GM12878 (cell line): ENCODE measurements around the gene GRAMD1A. TPM values are rescaled to one million over a fixed set of nuclear protein-coding genes. Genes with fewer than 3 reads are reported as not detected.

Experiments
- ATAC-seq: fragments of 200-7000 bp; cut with Tn5 transposase; 3 replicates; pipeline ENCODE4 v1.9.1; 2020; ENCODE audit warnings: mild to moderate bottlenecking, moderate library complexity
- BruUV-seq: library from RNA; stranded (reverse); fragments of 400-500 nt; replicated peaks from 2 replicates; lab custom pipeline; 2021; lab: Mats Ljungman, UMichigan
- CTCF ChIA-PET: fragments of 300-600 bp; sonication (Branson Sonifier 250); formaldehyde crosslinking; extraction: SDS; loops from one replicate; lab custom pipeline; 2021; ENCODE audit warnings: inconsistent platforms; lab: Yijun Ruan, JAX
- POLR2A ChIA-PET: fragments of 350-600 bp; formaldehyde crosslinking; extraction: SDS; loops from one replicate; lab custom pipeline; 2021; ENCODE audit warnings: inconsistent platforms; lab: Charles Lee
- RAD21 ChIA-PET: fragments of 300-600 bp; sonication (Branson Sonifier 250); formaldehyde crosslinking; loops from one replicate; lab custom pipeline; 2023; ENCODE audit warnings: antibody characterized with exemption; ENCODE audit not compliant: unreplicated experiment; lab: Charles Lee
- SMC1A ChIA-PET: fragments of 300-600 bp; sonication (Branson Sonifier 250); formaldehyde crosslinking; loops from one replicate; lab custom pipeline; 2023; ENCODE audit not compliant: unreplicated experiment, uncharacterized antibody; lab: Charles Lee
- DNase-seq: peaks from one replicate; pipeline ENCODE4 v3.0.0-alpha.2; 2011; ENCODE audit warnings: low read depth, low spot score
- FAIRE-seq: peaks from 3 replicates; lab custom pipeline; 2011; peaks lifted over from hg19 to GRCh38; lab: Jason Lieb, UNC
- H2AFZ ChIP-seq: 2 replicates; pipeline ENCODE4 v1.6.0; 2011; ENCODE audit warnings: low read depth, low read length, control low read depth; ENCODE audit not compliant: control insufficient read depth
- H3K27ac ChIP-seq: 2 replicates; pipeline ENCODE4 v1.5.1; 2011; ENCODE audit warnings: control low read depth; ENCODE audit not compliant: control insufficient read depth, insufficient read depth
- H3K27me3 ChIP-seq, 2 experiments: replicated peaks in 1 of 2; 2 replicates each; pipeline versions ENCODE4 v1.6.0 to v1.6.1; 2011; ENCODE audit warnings: low read length in 1 of 2; ENCODE audit not compliant: control insufficient read depth in 2 of 2, insufficient read depth in 2 of 2
- H3K36me3 ChIP-seq, 2 experiments: 2 replicates each; pipeline ENCODE4 v1.5.1; 2011; ENCODE audit warnings: low read length in 1 of 2; ENCODE audit not compliant: control insufficient read depth in 2 of 2, insufficient read depth in 2 of 2
- H3K4me1 ChIP-seq: 2 replicates; pipeline ENCODE4 v1.6.1; 2011; ENCODE audit warnings: mild to moderate bottlenecking, low read length, moderate library complexity, mixed read lengths; ENCODE audit not compliant: control insufficient read depth, insufficient read depth
- H3K4me2 ChIP-seq: 2 replicates; pipeline ENCODE4 v1.6.0; 2011; ENCODE audit warnings: control low read depth; ENCODE audit not compliant: control insufficient read depth, insufficient read depth
- H3K4me3 ChIP-seq: fragments of 200-600 bp; sonication (generic); 2 replicates; pipeline ENCODE4 v1.5.1; 2016
- H3K79me2 ChIP-seq: 2 replicates; pipeline ENCODE4 v1.6.0; 2011; ENCODE audit warnings: low read length; ENCODE audit not compliant: control insufficient read depth, insufficient read depth
- H3K9ac ChIP-seq: 2 replicates; pipeline ENCODE4 v1.8.0; 2011; ENCODE audit warnings: low read length, control low read depth, mixed read lengths; ENCODE audit not compliant: control insufficient read depth, insufficient read depth
- H3K9me3 ChIP-seq: replicated peaks from 3 replicates; pipeline ENCODE4 v1.5.1; 2011; ENCODE audit warnings: mild to moderate bottlenecking, low read length; ENCODE audit not compliant: control insufficient read depth, insufficient read depth
- H4K20me1 ChIP-seq: 2 replicates; pipeline ENCODE4 v1.6.0; 2011; ENCODE audit not compliant: control insufficient read depth, insufficient read depth
- CHD2 ChIP-seq: IDR thresholded peaks from 2 replicates; pipeline ENCODE4 v1.6.1; 2011; ENCODE audit warnings: low read depth, low read length, improper control_type of control experiment, borderline replicate concordance
- CTCF ChIP-seq, 3 experiments: IDR thresholded peaks in 2 of 3; conservative IDR thresholded peaks in 1 of 3; 2 replicates each; pipeline ENCODE4 v1.5.1; 2011; ENCODE audit warnings: low read depth in 3 of 3, low read length in 3 of 3, mild to moderate bottlenecking in 3 of 3, control low read depth in 2 of 3, moderate library complexity in 2 of 3, inconsistent platforms in 1 of 3, mixed read lengths in 1 of 3; ENCODE audit not compliant: control insufficient read depth in 2 of 3, insufficient read depth in 1 of 3; ENCODE audit errors: extremely low read depth in 1 of 3
- EED ChIP-seq: sonication (generic); IDR thresholded peaks from 2 replicates; pipeline ENCODE4 v1.6.1; 2016; ENCODE audit warnings: antibody characterized with exemption, low read depth
- GATAD2B ChIP-seq: fragments of 450-650 bp; conservative IDR thresholded peaks from 2 replicates; pipeline ENCODE4 v1.6.1; 2017; ENCODE audit warnings: low read depth, mild to moderate bottlenecking, moderate library complexity
- HDAC6 ChIP-seq: fragments of 200-600 bp; sonication (generic); IDR thresholded peaks from one replicate; pipeline ENCODE4 v1.8.0; 2017; ENCODE audit warnings: antibody characterized with exemption; ENCODE audit not compliant: unreplicated experiment
- JUND ChIP-seq: IDR thresholded peaks from 2 replicates; pipeline ENCODE4 v1.6.1; 2012; ENCODE audit warnings: low read depth, mild to moderate bottlenecking, low read length, improper control_type of control experiment, moderate library complexity
- MTA3 ChIP-seq: IDR thresholded peaks from 2 replicates; pipeline ENCODE4 v1.6.1; 2012; ENCODE audit warnings: low read length, inconsistent platforms, borderline replicate concordance
- PAX8 ChIP-seq: fragments of 450-650 bp; IDR thresholded peaks from 2 replicates; pipeline ENCODE4 v1.6.1; 2017; ENCODE audit warnings: mild to moderate bottlenecking, moderate library complexity
- POLR2AphosphoS5 ChIP-seq: IDR thresholded peaks from 2 replicates; pipeline ENCODE4 v1.6.1; 2011; ENCODE audit warnings: mild to moderate bottlenecking, low read length, inconsistent platforms
- RAD21 ChIP-seq: IDR thresholded peaks from 2 replicates; pipeline ENCODE4 v1.6.1; 2011; ENCODE audit warnings: mild to moderate bottlenecking, low read depth, low read length, moderate library complexity; ENCODE audit not compliant: insufficient read depth
- RELA ChIP-seq: fragments of 450-650 bp; IDR thresholded peaks from 2 replicates; pipeline ENCODE4 v1.8.0; 2014; ENCODE audit warnings: borderline replicate concordance; ENCODE audit not compliant: partially characterized antibody
- USF1 ChIP-seq: IDR thresholded peaks from 2 replicates; pipeline ENCODE4 v1.6.1; 2011; ENCODE audit warnings: borderline replicate concordance, low read depth, mild to moderate bottlenecking, moderate library complexity, mixed read lengths, low read length; ENCODE audit not compliant: insufficient read depth; ENCODE audit errors: extremely low read length
- ZNF274 ChIP-seq: IDR thresholded peaks from one replicate; pipeline ENCODE4 v1.8.0; 2011; ENCODE audit not compliant: insufficient read length, insufficient read depth
- WGBS: methylation state at CpG from one replicate; pipeline ENCODE4 v1.1.6; 2016; ENCODE audit warnings: low lambda C conversion rate; ENCODE audit not compliant: insufficient replicate concordance, insufficient coverage; ENCODE audit errors: missing lambda C conversion rate; 5-methylcytosine and 5-hydroxymethylcytosine counted together
- in situ Hi-C: fragments of 300-500 bp; cut with MboI; formaldehyde crosslinking; loops from 9 replicates; pipeline ENCODE4 v1.14.3; 2018; ENCODE audit warnings: mixed read lengths
- intact Hi-C: fragments of 100-400 bp; cut with micrococcal nuclease; formaldehyde crosslinking; loops from one replicate; pipeline ENCODE4 v1.14.2; 2022; ENCODE audit not compliant: unreplicated experiment
- polyA plus RNA-seq, 11 experiments: library from polyadenylated mRNA; depleted of rRNA in 4 of 11; unstranded in 6 of 11; stranded (reverse) in 5 of 11; fragments of >200 nt; fragmentation: Nextera tagmentation in 4 of 11; fragmentation: Illumina TruSeq in 1 of 11; extraction: Ambion mirVana in 4 of 11; extraction: Trizol in 1 of 11; gene quantifications; 1 replicate in 1 of 11; 2 replicates in 10 of 11; pipeline versions ENCODE4 v1.2.1 to v1.2.3, GENCODE V29; 2011 to 2016; ENCODE audit warnings: inconsistent platforms in 2 of 11, missing spikeins in 2 of 11, low read depth in 1 of 11
- total RNA-seq, 4 experiments: library from RNA; depleted of rRNA in 3 of 4; stranded (reverse); fragments of >200 nt in 3 of 4; fragmentation: Illumina TruSeq in 1 of 4; extraction: Trizol in 1 of 4; gene quantifications; 2 replicates each; pipeline versions ENCODE4 v1.2.1 to v1.2.3, GENCODE V29; 2013 to 2021
- TF ChIP-seq, protein P1 (sequence below): fragments of 450-650 bp; IDR thresholded peaks from 2 replicates; pipeline ENCODE4 v1.6.1; 2017; ENCODE audit warnings: mild to moderate bottlenecking
- TF ChIP-seq, protein P2 (sequence below): fragments of 450-650 bp; IDR thresholded peaks from 2 replicates; pipeline ENCODE4 v1.6.1; 2017; ENCODE audit warnings: mild to moderate bottlenecking, low read depth, inconsistent platforms; ENCODE audit not compliant: poor library complexity, severe bottlenecking

GRAMD1A gene
- total and polyA plus RNA-seq, 10 of the 15 experiments (the other 5 are each of a cell fraction or from before 2014, with no cell fraction given) = 0.79 to 73.6 (median 35.3) TPM

GRCh38 chr19:34959021-34959420 is 41.1 kb upstream of the GRAMD1A start:
- peaks cover 44% of the 10 kb centered on the region for H3K9me3 ChIP-seq
- ChIA-PET SMC1A (no interaction called here), CTCF (no interaction called here), RAD21 (no interaction called here), POLR2A (no interaction called here)
- in situ Hi-C loops (loop anchor here (25.0 kb wide), 1 partner anchor 1403 kb away; no protein-coding TSS in a partner anchor), intact Hi-C loops (no loop called here)
- peaks cover 7% of the 10 kb centered on the region for H3K79me2 ChIP-seq
- no peak overlapping the region for H3K27ac ChIP-seq
- H4K20me1 ChIP-seq = no peaks in the 10 kb centered on the region
- H3K4me2 ChIP-seq = no peak overlapping the region
- 89% methylated on average over 7 of the region's 7 CpGs for WGBS
- H3K9ac ChIP-seq = no peak overlapping the region
- FAIRE-seq (no peak), DNase-seq (no peak), ATAC-seq (no peak)
- no peaks in the 10 kb centered on the region for H3K27me3 ChIP-seq
- BruUV-seq = no TSS peak
- peaks cover 4% of the 10 kb centered on the region for H3K4me1 ChIP-seq
- H3K36me3 ChIP-seq = peaks cover 10 to 12% of the 10 kb centered on the region in 2 experiments; a peak in 3 of 4 replicates
- no peak overlapping the region for H2AFZ ChIP-seq
- H3K4me3 ChIP-seq = no peak overlapping the region
- no peak for TF ChIP-seq USF1
- no peak for TF ChIP-seq CHD2
- no peak for TF ChIP-seq HDAC6
- TF ChIP-seq, protein P1, sequence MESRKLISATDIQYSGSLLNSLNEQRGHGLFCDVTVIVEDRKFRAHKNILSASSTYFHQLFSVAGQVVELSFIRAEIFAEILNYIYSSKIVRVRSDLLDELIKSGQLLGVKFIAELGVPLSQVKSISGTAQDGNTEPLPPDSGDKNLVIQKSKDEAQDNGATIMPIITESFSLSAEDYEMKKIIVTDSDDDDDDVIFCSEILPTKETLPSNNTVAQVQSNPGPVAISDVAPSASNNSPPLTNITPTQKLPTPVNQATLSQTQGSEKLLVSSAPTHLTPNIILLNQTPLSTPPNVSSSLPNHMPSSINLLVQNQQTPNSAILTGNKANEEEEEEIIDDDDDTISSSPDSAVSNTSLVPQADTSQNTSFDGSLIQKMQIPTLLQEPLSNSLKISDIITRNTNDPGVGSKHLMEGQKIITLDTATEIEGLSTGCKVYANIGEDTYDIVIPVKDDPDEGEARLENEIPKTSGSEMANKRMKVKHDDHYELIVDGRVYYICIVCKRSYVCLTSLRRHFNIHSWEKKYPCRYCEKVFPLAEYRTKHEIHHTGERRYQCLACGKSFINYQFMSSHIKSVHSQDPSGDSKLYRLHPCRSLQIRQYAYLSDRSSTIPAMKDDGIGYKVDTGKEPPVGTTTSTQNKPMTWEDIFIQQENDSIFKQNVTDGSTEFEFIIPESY = no peak
- TF ChIP-seq RAD21 = no peak
- no peak for TF ChIP-seq GATAD2B
- no peak for TF ChIP-seq EED
- TF ChIP-seq MTA3 = no peak
- TF ChIP-seq, protein P2, sequence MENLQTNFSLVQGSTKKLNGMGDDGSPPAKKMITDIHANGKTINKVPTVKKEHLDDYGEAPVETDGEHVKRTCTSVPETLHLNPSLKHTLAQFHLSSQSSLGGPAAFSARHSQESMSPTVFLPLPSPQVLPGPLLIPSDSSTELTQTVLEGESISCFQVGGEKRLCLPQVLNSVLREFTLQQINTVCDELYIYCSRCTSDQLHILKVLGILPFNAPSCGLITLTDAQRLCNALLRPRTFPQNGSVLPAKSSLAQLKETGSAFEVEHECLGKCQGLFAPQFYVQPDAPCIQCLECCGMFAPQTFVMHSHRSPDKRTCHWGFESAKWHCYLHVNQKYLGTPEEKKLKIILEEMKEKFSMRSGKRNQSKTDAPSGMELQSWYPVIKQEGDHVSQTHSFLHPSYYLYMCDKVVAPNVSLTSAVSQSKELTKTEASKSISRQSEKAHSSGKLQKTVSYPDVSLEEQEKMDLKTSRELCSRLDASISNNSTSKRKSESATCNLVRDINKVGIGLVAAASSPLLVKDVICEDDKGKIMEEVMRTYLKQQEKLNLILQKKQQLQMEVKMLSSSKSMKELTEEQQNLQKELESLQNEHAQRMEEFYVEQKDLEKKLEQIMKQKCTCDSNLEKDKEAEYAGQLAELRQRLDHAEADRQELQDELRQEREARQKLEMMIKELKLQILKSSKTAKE = no peak
- TF ChIP-seq PAX8 = no peak
- no peak for TF ChIP-seq CTCF (IDR thresholded peaks at IDR 0.05 in 2 of 3, conservative IDR thresholded peaks at IDR 0.05 in 1 of 3; ENCODE audit: control insufficient read depth in 2 of 3, extremely low read depth in 1 of 3, insufficient read depth in 1 of 3, low read depth in 3 of 3, low read length in 3 of 3)
- TF ChIP-seq ZNF274 = no peak
- no peak for TF ChIP-seq POLR2AphosphoS5
- no peak for TF ChIP-seq JUND
- no peak for TF ChIP-seq RELA
